ENCODE measurements around the gene CASZ1.
A peak's percentile ranks its signal among the peaks of the same experiment; 100 is the strongest.

CASZ1 gene

GRCh38 chr1:10629091-10629815 lies 167.2 kb downstream of the CASZ1 start:
- no peak for TF ChIP-seq CTCF (IDR thresholded peaks at IDR 0.05; ENCODE audit: poor library complexity, severe bottlenecking)
- Histone ChIP-seq H3K27ac (ENCODE audit: poor library complexity, severe bottlenecking) (no peak overlapping the region), H3K9me3 (ENCODE audit: severe bottlenecking) (no peaks in the 10 kb centered on the region), H3K4me3 (ENCODE audit: severe bottlenecking) (no peak overlapping the region), H3K27me3 (ENCODE audit: insufficient read depth, poor library complexity, severe bottlenecking) (no peaks in the 10 kb centered on the region), H3K36me3 (ENCODE audit: low read depth) (no peaks in the 10 kb centered on the region; the same call in 1 of the 2 replicates), H3K4me1 (ENCODE audit: insufficient read depth, poor library complexity, severe bottlenecking) (no peaks in the 10 kb centered on the region)
- DNase-seq (ENCODE audit: low spot score) (peak; percentile 61), ATAC-seq (ENCODE audit: low read depth) (no peak)

GRCh38 chr1:10628685-10629084 lies 167.8 kb downstream of the CASZ1 start:
- no peak for ATAC-seq (ENCODE audit: low read depth)
- no peaks in the 10 kb centered on the region for H3K27me3 ChIP-seq (ENCODE audit: insufficient read depth, poor library complexity, severe bottlenecking)

GRCh38 chr1:10626791-10627410 lies 169.5 kb downstream of the CASZ1 start:
- Histone ChIP-seq H3K27ac (ENCODE audit: poor library complexity, severe bottlenecking) (no peak overlapping the region), H3K4me1 (ENCODE audit: insufficient read depth, poor library complexity, severe bottlenecking) (no peaks in the 10 kb centered on the region), H3K9me3 (ENCODE audit: severe bottlenecking) (no peaks in the 10 kb centered on the region), H3K27me3 (ENCODE audit: insufficient read depth, poor library complexity, severe bottlenecking) (no peaks in the 10 kb centered on the region), H3K4me3 (ENCODE audit: severe bottlenecking) (no peak overlapping the region), H3K36me3 (ENCODE audit: low read depth) (peaks cover 5% of the 10 kb centered on the region; the same call in 1 of the 2 replicates)
- no peak for TF ChIP-seq CTCF (IDR thresholded peaks at IDR 0.05; ENCODE audit: poor library complexity, severe bottlenecking)
- no peak for DNase-seq (ENCODE audit: low spot score)
- no peak for ATAC-seq (ENCODE audit: low read depth)

More at GRCh38 chr1:10628685-10629084, 167.8 kb downstream of the CASZ1 start:
- Histone ChIP-seq H3K36me3 (ENCODE audit: low read depth) (no peaks in the 10 kb centered on the region; the same call in 1 of the 2 replicates), H3K4me1 (ENCODE audit: insufficient read depth, poor library complexity, severe bottlenecking) (no peaks in the 10 kb centered on the region), H3K4me3 (ENCODE audit: severe bottlenecking) (no peak overlapping the region), H3K9me3 (ENCODE audit: severe bottlenecking) (no peaks in the 10 kb centered on the region), H3K27ac (ENCODE audit: poor library complexity, severe bottlenecking) (no peak overlapping the region)
- DNase-seq (ENCODE audit: low spot score), result peak; percentile 36
- no peak for TF ChIP-seq CTCF (IDR thresholded peaks at IDR 0.05; ENCODE audit: poor library complexity, severe bottlenecking)

- Histone ChIP-seq H3K27ac (ENCODE audit: poor library complexity, severe bottlenecking) (no peak overlapping the region), H3K4me3 (ENCODE audit: severe bottlenecking) (no peak overlapping the region), H3K4me1 (ENCODE audit: insufficient read depth, poor library complexity, severe bottlenecking) (no peaks in the 10 kb centered on the region), H3K27me3 (ENCODE audit: insufficient read depth, poor library complexity, severe bottlenecking) (no peaks in the 10 kb centered on the region), H3K36me3 (ENCODE audit: low read depth) (peaks cover 5% of the 10 kb centered on the region; the same call in 1 of the 2 replicates), H3K9me3 (ENCODE audit: severe bottlenecking) (no peaks in the 10 kb centered on the region)
- ATAC-seq (ENCODE audit: low read depth) (no peak), DNase-seq (ENCODE audit: low spot score) (no peak)
- no peak for TF ChIP-seq CTCF (IDR thresholded peaks at IDR 0.05; ENCODE audit: poor library complexity, severe bottlenecking)
Observed at GRCh38 chr1:10626131-10626731, 170.2 kb downstream of the CASZ1 start.
